HG03066 (cell line): Measurements from ENCODE around the gene ZNF709.
"Not testable (repeated sequence)": the region's sequence is repeated elsewhere in the genome, so short reads cannot be mapped to it uniquely, and the experiment has no call there.

Experiments used
- ATAC-seq: cut with Tn5 transposase; IDR thresholded peaks from one replicate; pipeline ENCODE4 v1.9.1; 2021; ENCODE audit warnings: low read depth; ENCODE audit not compliant: unreplicated experiment

ZNF709 gene

GRCh38 chr19:12464139-12464538 lies 20.5 kb downstream of the ZNF709 start:
- ATAC-seq = not testable (repeated sequence)

- ATAC-seq = no peak
These were observed 31.1 kb downstream of the ZNF709 start for GRCh38 chr19:12453495-12453894.

- no peak for ATAC-seq
These were observed 33.8 kb downstream of the ZNF709 start for GRCh38 chr19:12450844-12451243.

GRCh38 chr19:12448808-12449207 lies 35.8 kb downstream of the ZNF709 start:
- no peak for ATAC-seq

- ATAC-seq = peak; percentile 89
These were observed 43.9 kb downstream of the ZNF709 start, which contains the start of gene ZNF443 for GRCh38 chr19:12440541-12441316. TSS of gene ZNF443 (minus strand) at chr19:12441021. CDS start at chr19:12440914, 107 bp downstream.

- not testable (repeated sequence) for ATAC-seq
These were observed 44.7 kb downstream of the ZNF709 start for GRCh38 chr19:12439686-12440540.

- not testable (repeated sequence) for ATAC-seq
These were observed 53.8 kb downstream of the ZNF709 start for GRCh38 chr19:12430726-12431299.

- no peak for ATAC-seq
These were observed 58.7 kb downstream of the ZNF709 start for GRCh38 chr19:12425888-12426274.

- ATAC-seq = no peak
These were observed 59.3 kb downstream of the ZNF709 start for GRCh38 chr19:12425236-12425887.

GRCh38 chr19:12417273-12417672 lies 67.3 kb downstream of the ZNF709 start:
- not testable (repeated sequence) for ATAC-seq

GRCh38 chr19:12411893-12412292 lies 72.7 kb downstream of the ZNF709 start:
- ATAC-seq = no peak
